Mucosa of descending colon (tissue), 3 donors: ENCODE results near the gene ADD1. TPM values are rescaled to one million over a fixed set of nuclear protein-coding genes. Genes with fewer than 3 reads are reported as not detected.
A peak's percentile ranks its signal among the peaks of the same experiment; 100 is the strongest.

Experiments
- ATAC-seq: fragments of 200-7000 bp; cut with Tn5 transposase; one replicate; pipeline ENCODE4 v1.9.1; 2020; ENCODE audit warnings: mild to moderate bottlenecking, moderate library complexity
- DNase-seq, 3 donors: peaks; one replicate each; pipeline ENCODE4 v3.0.0-alpha.2; 2020
- H3K36me3 ChIP-seq: fragments of 200-600 bp; one replicate; pipeline ENCODE4 v1.8.0; 2021; ENCODE audit warnings: low read depth, mild to moderate bottlenecking
- H3K4me1 ChIP-seq: fragments of 200-600 bp; one replicate; pipeline ENCODE4 v1.8.0; 2021; ENCODE audit warnings: low read depth, mild to moderate bottlenecking
- H3K4me3 ChIP-seq: fragments of 200-600 bp; one replicate; pipeline ENCODE4 v1.8.0; 2021; ENCODE audit warnings: mild to moderate bottlenecking
- H3K9me3 ChIP-seq: fragments of 200-600 bp; one replicate; pipeline ENCODE4 v1.8.0; 2021; ENCODE audit warnings: mild to moderate bottlenecking
- intact Hi-C, 2 donors: fragments of 100-400 bp; cut with DNase I in 1 of 2; cut with micrococcal nuclease in 1 of 2; formaldehyde crosslinking; loops; one replicate each; pipeline versions ENCODE4 v1.11.0 to v1.11.1; 2022; cut with DNase I, micrococcal nuclease
- total RNA-seq, 3 donors: library from RNA; stranded (reverse); fragmentation: NEBNext Ultra II Directional in 2 of 3; extraction: Animal tissue kit (Norgen Biotek cat#: 25700) in 2 of 3; gene quantifications; one replicate each; pipeline versions ENCODE4 v1.2.1 to v1.2.4, GENCODE V29; 2021 to 2023
- TF ChIP-seq, protein P1 (sequence below): fragments of 200-600 bp; IDR thresholded peaks from one replicate; pipeline ENCODE4 v1.8.0; 2022; ENCODE audit warnings: antibody characterized with exemption, mild to moderate bottlenecking
- donor health status: DM: no; HTN: no; CAD: no; lungs with moderate emphysema.
- donor health status: DM: no; HTN: no; CAD: no.
- donor health status: DM: no; HTN: yes; CAD: no.

ADD1 gene
- total RNA-seq, 3 donors from 2014 or later: 201 to 373 (median 261) TPM

DNA sequence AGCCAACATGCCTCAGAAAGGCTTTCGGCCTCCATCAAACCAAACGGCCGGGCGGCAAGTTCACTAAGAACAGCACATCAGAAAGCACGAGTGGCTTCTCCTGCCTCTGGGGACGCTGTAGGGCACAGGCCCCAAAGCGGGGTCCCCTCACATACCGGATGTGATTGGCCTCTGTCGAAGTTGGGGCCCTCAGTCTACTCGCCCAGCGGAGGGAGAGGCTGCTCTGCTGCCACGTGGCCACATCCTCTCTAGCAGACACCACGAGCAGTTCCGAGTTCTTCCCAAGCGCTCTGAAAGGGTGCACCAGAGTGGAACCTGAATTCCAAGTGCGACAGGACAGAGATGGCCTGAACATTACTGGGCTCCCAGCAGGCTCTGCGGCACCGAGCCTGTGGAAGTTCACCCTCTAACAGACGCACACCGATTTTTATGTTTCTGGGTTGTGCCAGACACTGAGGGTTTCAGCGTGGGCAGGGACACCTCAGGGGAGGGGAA lies 98.4 kb downstream of the ADD1 start:
- peaks cover 7% of the 10 kb centered on the region for H3K4me1 ChIP-seq
- DNase-seq (peak in 1 of 3 donors; percentile 46), ATAC-seq (peak; percentile 1)
- no peak overlapping the region for H3K4me3 ChIP-seq
- peaks cover 3% of the 10 kb centered on the region for H3K36me3 ChIP-seq
- H3K9me3 ChIP-seq: no peaks in the 10 kb centered on the region
- TF ChIP-seq, protein P1, sequence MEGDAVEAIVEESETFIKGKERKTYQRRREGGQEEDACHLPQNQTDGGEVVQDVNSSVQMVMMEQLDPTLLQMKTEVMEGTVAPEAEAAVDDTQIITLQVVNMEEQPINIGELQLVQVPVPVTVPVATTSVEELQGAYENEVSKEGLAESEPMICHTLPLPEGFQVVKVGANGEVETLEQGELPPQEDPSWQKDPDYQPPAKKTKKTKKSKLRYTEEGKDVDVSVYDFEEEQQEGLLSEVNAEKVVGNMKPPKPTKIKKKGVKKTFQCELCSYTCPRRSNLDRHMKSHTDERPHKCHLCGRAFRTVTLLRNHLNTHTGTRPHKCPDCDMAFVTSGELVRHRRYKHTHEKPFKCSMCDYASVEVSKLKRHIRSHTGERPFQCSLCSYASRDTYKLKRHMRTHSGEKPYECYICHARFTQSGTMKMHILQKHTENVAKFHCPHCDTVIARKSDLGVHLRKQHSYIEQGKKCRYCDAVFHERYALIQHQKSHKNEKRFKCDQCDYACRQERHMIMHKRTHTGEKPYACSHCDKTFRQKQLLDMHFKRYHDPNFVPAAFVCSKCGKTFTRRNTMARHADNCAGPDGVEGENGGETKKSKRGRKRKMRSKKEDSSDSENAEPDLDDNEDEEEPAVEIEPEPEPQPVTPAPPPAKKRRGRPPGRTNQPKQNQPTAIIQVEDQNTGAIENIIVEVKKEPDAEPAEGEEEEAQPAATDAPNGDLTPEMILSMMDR: no peak
- intact Hi-C loops: loop anchor here in 1 of 2 donors (10.0 kb wide), 1 partner anchor 177 kb away; no protein-coding TSS in a partner anchor

DNA sequence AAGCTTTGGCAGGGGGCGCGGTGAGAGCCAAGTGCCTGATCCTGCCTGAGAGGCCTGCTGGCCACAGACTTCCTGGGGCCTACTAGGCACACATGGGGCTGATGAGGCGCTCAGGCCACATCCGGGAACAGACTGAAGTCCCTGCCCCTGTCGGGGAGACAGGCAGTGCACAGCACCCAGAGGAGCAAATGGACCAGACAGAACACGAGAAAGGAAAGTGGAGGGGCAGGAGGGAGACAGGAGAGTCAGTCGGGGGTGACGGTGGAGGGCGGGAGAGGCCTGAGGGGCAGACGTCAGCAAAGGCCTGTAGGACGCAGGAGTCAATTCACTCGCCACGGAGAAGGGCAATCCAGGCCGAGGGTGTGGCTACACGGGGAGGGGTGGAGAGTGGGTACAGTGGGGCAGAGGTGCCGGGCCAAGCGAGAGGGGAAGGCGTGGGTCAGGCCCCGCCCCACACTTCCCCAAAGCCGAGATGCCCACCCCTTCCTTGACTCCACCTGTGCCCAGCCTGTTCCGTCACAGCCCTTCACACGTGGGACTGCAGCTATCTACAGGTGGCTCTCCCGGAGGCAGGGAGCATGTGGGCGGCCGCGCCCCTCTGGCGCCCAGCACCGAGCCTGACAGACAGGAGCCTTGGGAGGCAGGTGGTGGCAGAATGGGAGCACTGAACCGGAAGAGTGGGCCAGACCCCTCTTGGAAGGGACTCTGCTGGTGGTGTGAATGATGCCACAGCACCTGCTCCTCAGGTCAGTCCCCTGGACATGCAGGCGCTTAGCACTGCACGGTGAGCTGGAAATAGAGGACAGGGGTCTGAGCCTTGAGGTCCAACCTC lies 99.1 kb downstream of the ADD1 start:
- TF ChIP-seq, protein P1: no peak
- ATAC-seq (peak; percentile 94), DNase-seq (peak; percentile 80 to 89 (median 87))
- peaks cover 7% of the 10 kb centered on the region for H3K4me1 ChIP-seq
- peaks cover 3% of the 10 kb centered on the region for H3K36me3 ChIP-seq
- H3K9me3 ChIP-seq: no peaks in the 10 kb centered on the region
- no peak overlapping the region for H3K4me3 ChIP-seq
- intact Hi-C loops: loop anchor here in 1 of 2 donors (10.0 kb wide), 1 partner anchor 178 kb away; no protein-coding TSS in a partner anchor

DNA sequence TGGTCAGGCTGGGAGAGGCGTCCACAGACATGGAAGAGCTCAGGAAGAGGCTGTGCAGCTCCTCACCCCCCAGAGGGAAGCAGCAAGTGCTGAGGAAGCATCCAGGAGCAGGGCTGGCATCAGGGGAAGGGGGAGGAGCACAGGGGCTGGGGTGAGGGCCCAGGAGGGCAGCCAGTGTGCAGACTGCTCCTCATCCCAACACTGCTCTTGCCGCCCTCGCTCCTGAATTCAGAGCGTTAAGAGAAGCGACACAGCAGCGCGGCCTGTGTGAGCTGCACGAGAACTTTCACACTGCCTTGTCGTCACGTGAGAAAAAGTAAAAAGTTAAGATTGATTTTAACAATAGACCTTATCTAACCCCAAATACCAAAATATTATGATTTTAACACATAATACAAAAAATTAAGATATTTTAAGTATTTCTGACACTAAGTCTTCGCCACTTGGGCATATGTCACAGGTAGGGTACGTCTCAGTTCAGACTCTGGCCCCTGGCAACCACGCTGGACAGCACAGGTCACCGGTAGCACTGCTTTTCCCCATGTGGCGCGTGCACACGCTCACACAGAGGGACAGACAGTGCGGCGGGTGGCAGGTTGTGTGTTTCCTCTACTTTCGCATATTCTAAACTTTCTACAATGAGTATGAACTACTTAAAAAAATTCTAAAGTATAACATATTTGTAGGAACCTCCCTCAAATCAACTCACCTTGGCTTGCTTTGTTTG lies 99.9 kb downstream of the ADD1 start:
- Histone ChIP-seq H3K9me3 (no peaks in the 10 kb centered on the region), H3K4me1 (peaks cover 7% of the 10 kb centered on the region), H3K36me3 (peaks cover 3% of the 10 kb centered on the region), H3K4me3 (no peak overlapping the region)
- no peak for ATAC-seq
- TF ChIP-seq, protein P1: no peak
- intact Hi-C loops: loop anchor here in 1 of 2 donors (10.0 kb wide), 1 partner anchor 179 kb away; no protein-coding TSS in a partner anchor
- DNase-seq: peak in 1 of 3 donors; percentile 44

DNA sequence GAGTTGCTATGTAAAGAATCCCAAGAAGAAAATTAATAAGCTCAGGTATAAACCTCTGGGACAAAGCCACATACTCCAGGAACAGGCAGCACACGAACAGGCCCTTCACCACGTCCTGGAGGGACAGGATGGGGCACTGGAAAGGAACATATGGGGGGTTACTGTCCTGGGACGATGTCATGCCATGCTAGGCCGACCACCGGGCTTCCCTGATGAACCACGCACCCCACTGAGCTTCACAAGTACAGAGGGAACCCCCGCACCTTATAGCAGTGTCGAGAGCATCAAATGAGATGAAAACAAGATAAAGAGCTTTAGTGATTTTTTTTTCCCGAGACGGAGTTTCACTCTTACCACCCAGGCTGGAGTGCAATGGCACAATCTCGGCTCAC lies 100.4 kb downstream of the ADD1 start:
- ATAC-seq (no peak), DNase-seq (peak in 1 of 3 donors; percentile 43)
- intact Hi-C loops: loop anchor here in 1 of 2 donors (10.0 kb wide), 1 partner anchor 179 kb away; no protein-coding TSS in a partner anchor
- no peaks in the 10 kb centered on the region for H3K9me3 ChIP-seq
- no peak overlapping the region for H3K4me3 ChIP-seq
- TF ChIP-seq, protein P1: no peak
- peaks cover 7% of the 10 kb centered on the region for H3K4me1 ChIP-seq
- H3K36me3 ChIP-seq: peaks cover 3% of the 10 kb centered on the region
